Activated naive CD4-positive, alpha-beta T cell treated with anti-CD3 and anti-CD28 coated beads, Interleukin-2, amount 10 ng/mL, durations not matched to agents 7 days and 5 days (primary cell): Measurements from ENCODE around the gene CABP4.
A peak's percentile ranks its signal among the peaks of the same experiment; 100 is the strongest.

Experiments used
- CTCF ChIA-PET: fragments of 350-600 bp; sonication (Branson Sonifier 250); formaldehyde crosslinking; loops from one replicate; lab custom pipeline; 2021; ENCODE audit warnings: antibody characterized with exemption; lab: Charles Lee
- DNase-seq: peaks from one replicate; pipeline ENCODE4 v3.0.0-alpha.2; 2020
- H3K27ac Mint-ChIP-seq: one replicate; pipeline ENCODE4 v1.8.0; 2021; ENCODE audit warnings: mild to moderate bottlenecking, moderate library complexity, mixed read lengths
- H3K27me3 Mint-ChIP-seq: one replicate; pipeline ENCODE4 v1.8.0; 2021; ENCODE audit warnings: mild to moderate bottlenecking, mixed read lengths
- H3K36me3 Mint-ChIP-seq: one replicate; pipeline ENCODE4 v1.8.0; 2021; ENCODE audit warnings: mixed read lengths
- H3K4me1 Mint-ChIP-seq: one replicate; pipeline ENCODE4 v1.8.0; 2021; ENCODE audit warnings: mixed read lengths
- H3K4me3 Mint-ChIP-seq: one replicate; pipeline ENCODE4 v1.8.0; 2021; ENCODE audit warnings: mild to moderate bottlenecking, moderate library complexity, mixed read lengths
- H3K9me3 Mint-ChIP-seq: one replicate; pipeline ENCODE4 v1.8.0; 2021; ENCODE audit warnings: mixed read lengths

CABP4 gene

GRCh38 chr11:67500831-67501715 is 45.9 kb downstream of the CABP4 start:
- peaks cover 27% of the 10 kb centered on the region for H3K36me3 Mint-ChIP-seq
- H3K4me1 Mint-ChIP-seq, result peaks cover 34% of the 10 kb centered on the region
- no peak overlapping the region for H3K4me3 Mint-ChIP-seq
- DNase-seq, result no peak
- no peaks in the 10 kb centered on the region for H3K9me3 Mint-ChIP-seq
- CTCF ChIA-PET, result no interaction called here
- peak overlapping the region; percentile 13 for H3K27ac Mint-ChIP-seq
- no peaks in the 10 kb centered on the region for H3K27me3 Mint-ChIP-seq

- H3K4me3 Mint-ChIP-seq, result no peak overlapping the region
- H3K36me3 Mint-ChIP-seq, result peaks cover 30% of the 10 kb centered on the region
- no peak overlapping the region for H3K27ac Mint-ChIP-seq
- no peak for DNase-seq
- peaks cover 41% of the 10 kb centered on the region for H3K4me1 Mint-ChIP-seq
- H3K9me3 Mint-ChIP-seq, result no peaks in the 10 kb centered on the region
- CTCF ChIA-PET, result no interaction called here
- no peaks in the 10 kb centered on the region for H3K27me3 Mint-ChIP-seq
These were observed 46.7 kb downstream of the CABP4 start for GRCh38 chr11:67501854-67502253.

GRCh38 chr11:67502328-67502979 is 47.3 kb downstream of the CABP4 start:
- peak overlapping the region; percentile 53 for H3K4me3 Mint-ChIP-seq
- DNase-seq, result no peak
- H3K36me3 Mint-ChIP-seq, result peaks cover 34% of the 10 kb centered on the region
- H3K4me1 Mint-ChIP-seq, result peaks cover 47% of the 10 kb centered on the region
- no peaks in the 10 kb centered on the region for H3K27me3 Mint-ChIP-seq
- CTCF ChIA-PET, result no interaction called here
- H3K9me3 Mint-ChIP-seq, result no peaks in the 10 kb centered on the region
- no peak overlapping the region for H3K27ac Mint-ChIP-seq

- no peaks in the 10 kb centered on the region for H3K9me3 Mint-ChIP-seq
- no peaks in the 10 kb centered on the region for H3K27me3 Mint-ChIP-seq
- peaks cover 34% of the 10 kb centered on the region for H3K36me3 Mint-ChIP-seq
- CTCF ChIA-PET, result no interaction called here
- peaks cover 47% of the 10 kb centered on the region for H3K4me1 Mint-ChIP-seq
- no peak for DNase-seq
- peak overlapping the region; percentile 68 for H3K4me3 Mint-ChIP-seq
- no peak overlapping the region for H3K27ac Mint-ChIP-seq
These were observed 48.2 kb downstream of the CABP4 start for GRCh38 chr11:67503119-67504004.

GRCh38 chr11:67504005-67504949 is 49.1 kb downstream of the CABP4 start:
- DNase-seq, result peak; percentile 64
- no peaks in the 10 kb centered on the region for H3K9me3 Mint-ChIP-seq
- H3K36me3 Mint-ChIP-seq, result peaks cover 32% of the 10 kb centered on the region
- peaks cover 4% of the 10 kb centered on the region for H3K27me3 Mint-ChIP-seq
- peak overlapping the region; percentile 92 for H3K4me3 Mint-ChIP-seq
- CTCF ChIA-PET, result interaction anchor here (1.4 to 1.6 kb wide), 2 partner anchors 103 to 112 kb away, joined by 4 to 14 read pairs; partner anchors contain the start of gene PPP1CA
- peaks cover 56% of the 10 kb centered on the region for H3K4me1 Mint-ChIP-seq
- H3K27ac Mint-ChIP-seq, result peak overlapping the region; percentile 86

- Mint-ChIP-seq H3K4me1 (peaks cover 59% of the 10 kb centered on the region), H3K4me3 (peak within 1 kb of the TSS; percentile 92), H3K27me3 (peaks cover 10% of the 10 kb centered on the region), H3K27ac (peak within 1 kb of the TSS; percentile 96), H3K9me3 (no peaks in the 10 kb centered on the region), H3K36me3 (peaks cover 30% of the 10 kb centered on the region)
- CTCF ChIA-PET, result interaction anchor here (1.0 to 1.8 kb wide), 9 partner anchors 14 to 159 kb away, joined by 3 to 14 read pairs (median 4); partner anchors contain the start of gene PPP1CA
- DNase-seq, result peak; percentile 83
These were observed 49.9 kb downstream of the CABP4 start, which contains the start of gene PITPNM1 for GRCh38 chr11:67504950-67505581. TSS of gene PITPNM1 (minus strand) at chr11:67505363. CDS start at chr11:67504180, 1,183 bp downstream.

GRCh38 chr11:67505605-67506396 is 50.6 kb downstream of the CABP4 start:
- no peaks in the 10 kb centered on the region for H3K9me3 Mint-ChIP-seq
- CTCF ChIA-PET, result interaction anchor here (0.7 to 1.8 kb wide), 12 partner anchors 15 to 160 kb away, joined by 3 to 14 read pairs (median 4); partner anchors contain the start of gene PPP1CA
- peak overlapping the region; percentile 96 for H3K27ac Mint-ChIP-seq
- peaks cover 54% of the 10 kb centered on the region for H3K4me1 Mint-ChIP-seq
- H3K4me3 Mint-ChIP-seq, result peak overlapping the region; percentile 84
- peaks cover 23% of the 10 kb centered on the region for H3K36me3 Mint-ChIP-seq
- DNase-seq, result peak; percentile 92
- H3K27me3 Mint-ChIP-seq, result peaks cover 14% of the 10 kb centered on the region

GRCh38 chr11:67506426-67507051 is 51.4 kb downstream of the CABP4 start:
- CTCF ChIA-PET, result interaction anchor here (0.7 to 1.8 kb wide), 8 partner anchors 16 to 161 kb away, joined by 3 to 8 read pairs (median 4); partner anchors contain the start of gene PPP1CA
- H3K4me3 Mint-ChIP-seq, result peak overlapping the region; percentile 84
- no peak for DNase-seq
- H3K27ac Mint-ChIP-seq, result peak overlapping the region; percentile 96
- peaks cover 16% of the 10 kb centered on the region for H3K36me3 Mint-ChIP-seq
- peaks cover 22% of the 10 kb centered on the region for H3K27me3 Mint-ChIP-seq
- peaks cover 47% of the 10 kb centered on the region for H3K4me1 Mint-ChIP-seq
- H3K9me3 Mint-ChIP-seq, result no peaks in the 10 kb centered on the region

GRCh38 chr11:67507242-67507863 is 52.2 kb downstream of the CABP4 start:
- Mint-ChIP-seq H3K27ac (peak overlapping the region; percentile 94), H3K4me3 (peak overlapping the region; percentile 84), H3K9me3 (no peaks in the 10 kb centered on the region), H3K27me3 (peaks cover 26% of the 10 kb centered on the region), H3K36me3 (peaks cover 12% of the 10 kb centered on the region), H3K4me1 (peaks cover 45% of the 10 kb centered on the region)
- CTCF ChIA-PET, result interaction anchor here (0.7 to 1.2 kb wide), 4 partner anchors 16 to 120 kb away, joined by 3 to 5 read pairs (median 4); partner anchors contain the start of gene PPP1CA
- no peak for DNase-seq

- Mint-ChIP-seq H3K36me3 (peaks cover 10% of the 10 kb centered on the region), H3K4me1 (peaks cover 43% of the 10 kb centered on the region), H3K27me3 (peaks cover 33% of the 10 kb centered on the region), H3K9me3 (no peaks in the 10 kb centered on the region), H3K4me3 (peak within 1 kb of the TSS; percentile 84), H3K27ac (peak within 1 kb of the TSS; percentile 94)
- CTCF ChIA-PET, result interaction anchor here (0.7 to 1.2 kb wide), 4 partner anchors 17 to 121 kb away, joined by 3 to 5 read pairs (median 4); partner anchors contain the start of gene PPP1CA
- peak; percentile 99 for DNase-seq
These were observed 52.8 kb downstream of the CABP4 start, which contains the start of gene CDK2AP2 for GRCh38 chr11:67507864-67508485. TSS of gene CDK2AP2 (minus strand) at chr11:67508162. CDS start at chr11:67508082, 80 bp downstream.
